Suprapubic skin (tissue), 3 donors: ENCODE measurements around the gene MPDZ.

Source experiments
- CTCF ChIP-seq, 2 donors: fragments of 200-600 bp in 1 of 2; fragments of 450-650 bp in 1 of 2; sonication (generic) in 1 of 2; IDR thresholded peaks; one replicate each; pipeline ENCODE4 v1.5.1; 2016 to 2019; ENCODE audit warnings: antibody characterized with exemption in 2 of 2, mild to moderate bottlenecking in 1 of 2, moderate library complexity in 1 of 2
- POLR2A ChIP-seq, 2 donors: fragments of 450-650 bp; IDR thresholded peaks; one replicate each; pipeline ENCODE4 v1.6.1; 2017; ENCODE audit warnings: antibody characterized with exemption in 2 of 2, mild to moderate bottlenecking in 2 of 2, moderate library complexity in 2 of 2

- no peak for TF ChIP-seq CTCF (IDR thresholded peaks at IDR 0.05)
- TF ChIP-seq POLR2A (IDR thresholded peaks at IDR 0.05): no peak
Measured at GRCh38 chr9:13071921-13072320, 207.6 kb downstream of the MPDZ start.
